Loucy (cell line): ENCODE measurements around the gene KDM3A.

Source experiments
- H2AFZ ChIP-seq: fragments of 200-600 bp; sonication (generic); 2 replicates; pipeline ENCODE4 v1.6.0; 2016; ENCODE audit warnings: antibody characterized with exemption, mild to moderate bottlenecking, low read length, moderate library complexity
- H3F3A ChIP-seq: fragments of 200-600 bp; 2 replicates; pipeline ENCODE4 v1.6.0; 2016; ENCODE audit warnings: antibody characterized with exemption, low read depth, mild to moderate bottlenecking
- H3K27me3 ChIP-seq: fragments of 200-600 bp; sonication (generic); 2 replicates; pipeline ENCODE4 v1.6.1; 2014; ENCODE audit warnings: low read length, mild to moderate bottlenecking; ENCODE audit not compliant: insufficient read depth, poor library complexity, severe bottlenecking
- H3K36me3 ChIP-seq: fragments of 200-600 bp; sonication (generic); 2 replicates; pipeline ENCODE4 v1.6.1; 2016; ENCODE audit warnings: low read length; ENCODE audit not compliant: insufficient read depth
- H3K4me1 ChIP-seq: fragments of 200-600 bp; sonication (generic); 2 replicates; pipeline ENCODE4 v1.5.1; 2014; ENCODE audit warnings: low read length, mild to moderate bottlenecking; ENCODE audit not compliant: insufficient read depth, poor library complexity, severe bottlenecking
- H3K4me2 ChIP-seq: fragments of 200-600 bp; sonication (generic); 2 replicates; pipeline ENCODE4 v1.6.0; 2014; ENCODE audit warnings: antibody characterized with exemption, low read length, low read depth, mild to moderate bottlenecking; ENCODE audit not compliant: poor library complexity, severe bottlenecking
- H3K4me3 ChIP-seq: fragments of 200-600 bp; sonication (generic); 2 replicates; pipeline ENCODE4 v1.5.1; 2014; ENCODE audit warnings: low read length, mild to moderate bottlenecking, mixed read lengths; ENCODE audit not compliant: poor library complexity, severe bottlenecking
- H3K79me2 ChIP-seq: fragments of 200-600 bp; sonication (generic); 2 replicates; pipeline ENCODE4 v1.6.1; 2014; ENCODE audit warnings: low read length; ENCODE audit not compliant: insufficient read depth
- H3K9ac ChIP-seq: fragments of 200-600 bp; sonication (generic); 2 replicates; pipeline ENCODE4 v1.6.0; 2014; ENCODE audit warnings: mild to moderate bottlenecking, low read depth, low read length, moderate library complexity; ENCODE audit not compliant: poor library complexity, severe bottlenecking
- H3K9me2 ChIP-seq: fragments of 200-600 bp; sonication (generic); replicated peaks from 2 replicates; pipeline ENCODE4 v1.6.1; 2016; ENCODE audit warnings: low read depth, low read length, mixed read lengths
- H3K9me3 ChIP-seq: fragments of 200-600 bp; sonication (generic); 2 replicates; pipeline ENCODE4 v1.6.1; 2014; ENCODE audit warnings: mild to moderate bottlenecking, antibody characterized with exemption, low read length, low read depth; ENCODE audit not compliant: insufficient read depth
- H4K20me1 ChIP-seq: fragments of 200-600 bp; sonication (generic); 2 replicates; pipeline ENCODE4 v1.6.0; 2014; ENCODE audit warnings: antibody characterized with exemption, low read length, mild to moderate bottlenecking; ENCODE audit not compliant: insufficient read depth, poor library complexity, severe bottlenecking
- CTCF ChIP-seq: fragments of 200-600 bp; sonication (generic); conservative IDR thresholded peaks from 2 replicates; pipeline ENCODE4 v1.5.1; 2014; ENCODE audit warnings: mild to moderate bottlenecking, antibody characterized with exemption, low read length
- EZH2phosphoT487 ChIP-seq: fragments of 200-600 bp; IDR thresholded peaks from 2 replicates; pipeline ENCODE4 v1.6.1; 2018; ENCODE audit warnings: antibody characterized with exemption, mild to moderate bottlenecking, moderate library complexity, borderline replicate concordance

Gene KDM3A

DNA sequence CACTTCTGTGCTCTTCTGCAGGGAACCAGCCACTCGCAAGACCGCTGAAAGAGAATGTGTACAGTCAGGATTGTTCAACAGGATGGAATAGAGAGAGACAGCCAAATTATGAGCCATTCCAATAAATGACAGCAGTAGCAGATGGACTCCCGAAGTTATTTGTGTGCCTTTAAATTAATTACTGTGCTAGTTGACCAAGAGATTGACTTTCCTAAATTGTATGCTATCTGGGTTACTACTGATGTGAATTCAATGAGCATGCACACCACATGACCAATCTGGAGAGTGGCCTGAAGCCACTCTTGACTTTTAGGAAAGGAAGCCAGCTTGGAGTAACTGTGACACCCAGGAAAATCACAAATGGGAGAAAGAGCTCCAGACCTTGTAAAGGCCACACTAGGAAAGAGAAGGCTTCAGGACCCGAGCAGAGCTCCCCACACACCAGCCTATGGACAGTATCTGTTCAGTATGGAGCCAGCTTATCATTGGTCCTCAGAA, 69.3 kb downstream of the KDM3A start:
- Histone ChIP-seq H3K4me2 (no peak overlapping the region), H3K4me3 (no peak overlapping the region), H3K9ac (no peak overlapping the region), H2AFZ (no peak overlapping the region), H3K4me1 (no peaks in the 10 kb centered on the region), H3K36me3 (peaks cover 42% of the 10 kb centered on the region; the same call in 1 of the 2 replicates), H3K79me2 (no peaks in the 10 kb centered on the region), H3K9me3 (no peaks in the 10 kb centered on the region), H3K27me3 (no peaks in the 10 kb centered on the region), H3K9me2 (no peaks in the 10 kb centered on the region), H3F3A (no peaks in the 10 kb centered on the region), H4K20me1 (no peaks in the 10 kb centered on the region)
- TF ChIP-seq EZH2phosphoT487 (no peak), CTCF (no peak)

DNA sequence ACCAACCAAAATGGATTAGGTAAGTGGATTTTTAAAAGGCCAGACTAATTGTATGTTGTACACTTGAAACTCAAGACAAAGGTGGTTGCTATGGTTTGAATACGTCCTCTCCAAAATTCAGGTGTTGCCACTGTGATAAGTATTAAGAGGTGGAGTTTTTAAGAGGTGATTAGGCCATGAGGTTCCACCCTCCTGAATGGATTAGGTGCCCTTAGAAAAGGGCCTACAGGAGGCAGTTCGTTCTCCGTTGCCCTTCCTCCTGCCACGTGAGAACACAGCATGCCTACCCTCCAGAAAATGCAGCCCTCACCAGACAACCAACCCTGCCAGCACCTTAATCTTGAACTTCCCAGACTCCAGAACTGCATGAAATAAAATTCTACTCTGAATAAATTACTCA, 70.9 kb downstream of the KDM3A start:
- peaks cover 32% of the 10 kb centered on the region; the same call in 1 of the 2 replicates for H3K36me3 ChIP-seq
- no peaks in the 10 kb centered on the region for H3F3A ChIP-seq
- H3K9me3 ChIP-seq = no peaks in the 10 kb centered on the region
- no peak for TF ChIP-seq CTCF
- no peak for TF ChIP-seq EZH2phosphoT487
- H3K9me2 ChIP-seq = no peaks in the 10 kb centered on the region
- H3K4me3 ChIP-seq = no peak overlapping the region
- no peak overlapping the region for H2AFZ ChIP-seq
- H3K27me3 ChIP-seq = no peaks in the 10 kb centered on the region
- no peaks in the 10 kb centered on the region for H3K79me2 ChIP-seq
- no peaks in the 10 kb centered on the region for H3K4me1 ChIP-seq
- H3K9ac ChIP-seq = no peak overlapping the region
- H3K4me2 ChIP-seq = no peak overlapping the region
- no peaks in the 10 kb centered on the region for H4K20me1 ChIP-seq

- Histone ChIP-seq H3K4me1 (no peaks in the 10 kb centered on the region), H3K79me2 (no peaks in the 10 kb centered on the region), H3K27me3 (no peaks in the 10 kb centered on the region), H2AFZ (no peak overlapping the region), H3K9me3 (no peaks in the 10 kb centered on the region), H4K20me1 (no peaks in the 10 kb centered on the region), H3K9ac (no peak overlapping the region), H3K4me3 (no peak overlapping the region), H3F3A (no peaks in the 10 kb centered on the region), H3K36me3 (peaks cover 24% of the 10 kb centered on the region; the same call in 1 of the 2 replicates), H3K4me2 (no peak overlapping the region), H3K9me2 (no peaks in the 10 kb centered on the region)
- TF ChIP-seq EZH2phosphoT487 (no peak), CTCF (no peak)
Measured at GRCh38 chr2:86512892-86513291, 71.7 kb downstream of the KDM3A start.
